ENCODE results near the gene ZNF490.
"Not testable (repeated sequence)": the region's sequence is repeated elsewhere in the genome, so short reads cannot be mapped to it uniquely, and the experiment has no call there.

DNA sequence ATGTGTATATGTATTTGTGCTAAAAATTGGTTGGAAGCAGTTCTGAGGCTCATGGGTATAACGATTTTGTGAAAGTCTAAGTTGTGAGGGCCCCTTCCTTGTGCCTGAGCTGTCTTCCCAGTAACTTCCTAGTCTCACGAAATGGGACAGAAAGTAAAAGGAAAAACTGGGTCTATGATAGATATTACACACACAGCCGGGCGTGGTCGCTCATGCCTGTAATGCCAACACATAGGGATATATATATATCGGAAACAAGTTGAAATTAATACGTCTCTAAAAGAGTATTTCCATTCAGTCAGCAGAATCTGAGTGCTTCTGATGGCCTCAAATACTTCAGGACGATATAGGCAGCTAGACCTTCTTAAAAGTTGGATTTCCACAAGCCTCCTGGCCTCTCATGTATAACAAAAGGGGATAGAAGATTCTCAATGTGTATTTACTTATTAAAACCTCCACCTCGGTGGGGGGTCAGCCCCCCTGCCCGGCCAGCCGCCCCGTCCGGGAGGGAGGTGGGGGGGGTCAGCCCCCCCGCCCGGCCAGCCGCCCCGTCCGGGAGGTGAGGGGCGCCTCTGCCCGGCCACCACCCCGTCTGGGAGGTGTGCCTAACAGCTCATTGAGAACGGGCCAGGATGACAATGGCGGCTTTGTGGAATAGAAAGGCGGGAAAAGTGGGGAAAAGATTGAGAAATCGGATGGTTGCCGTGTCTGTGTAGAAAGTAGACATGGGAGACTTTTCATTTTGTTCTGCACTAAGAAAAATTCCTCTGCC, 10.8 kb upstream of the ZNF490 start:
- not testable (repeated sequence) for TF ChIP-seq POLR2A (IDR thresholded peaks at IDR 0.05; ENCODE audit: low read depth, low read length); TAF1 (IDR thresholded peaks at IDR 0.05; ENCODE audit: borderline replicate concordance, low read depth, low read length); POLR2AphosphoS5 (IDR thresholded peaks at IDR 0.05; ENCODE audit: low read depth, low read length)

Data from GM12892 (cell line).